HEK293 (cell line): ENCODE measurements around the gene TGFB1I1.

Experiments used
- FEZF1 ChIP-seq: fragments of 450-650 bp; formaldehyde crosslinking; IDR thresholded peaks from 2 replicates; pipeline ENCODE4 v1.5.1; 2016; ENCODE audit warnings: missing biosample characterization, missing genetic modification characterization
- INSM2 ChIP-seq: fragments of 450-650 bp; formaldehyde crosslinking; IDR thresholded peaks from 2 replicates; pipeline ENCODE4 v1.5.1; 2016; ENCODE audit warnings: missing biosample characterization, missing genetic modification characterization
- KLF7 ChIP-seq: fragments of 450-650 bp; formaldehyde crosslinking; IDR thresholded peaks from 2 replicates; pipeline ENCODE4 v1.5.1; 2016; ENCODE audit warnings: missing biosample characterization, missing genetic modification characterization, borderline replicate concordance
- MEIS1 ChIP-seq: sonication (generic); formaldehyde crosslinking; IDR thresholded peaks from 2 replicates; pipeline ENCODE4 v1.8.1; 2022; ENCODE audit warnings: missing genetic modification reagents, mild to moderate bottlenecking, borderline replicate concordance
- SP3 ChIP-seq: fragments of 450-650 bp; formaldehyde crosslinking; IDR thresholded peaks from 2 replicates; pipeline ENCODE4 v1.5.1; 2016; ENCODE audit warnings: missing biosample characterization, missing genetic modification characterization
- ZFHX2 ChIP-seq: fragments of 450-650 bp; formaldehyde crosslinking; conservative IDR thresholded peaks from 2 replicates; pipeline ENCODE4 v1.5.1; 2016; ENCODE audit warnings: missing biosample characterization, missing genetic modification characterization
- ZFP37 ChIP-seq: fragments of 450-650 bp; formaldehyde crosslinking; IDR thresholded peaks from 2 replicates; pipeline ENCODE4 v1.5.1; 2016; ENCODE audit warnings: missing biosample characterization, missing genetic modification characterization
- ZFP69B ChIP-seq: fragments of 450-650 bp; formaldehyde crosslinking; IDR thresholded peaks from 2 replicates; pipeline ENCODE4 v1.5.1; 2016; ENCODE audit warnings: missing biosample characterization, missing genetic modification characterization
- ZIC2 ChIP-seq: fragments of 450-650 bp; formaldehyde crosslinking; IDR thresholded peaks from 2 replicates; pipeline ENCODE4 v1.5.1; 2016; ENCODE audit warnings: missing biosample characterization, missing genetic modification characterization
- ZNF175 ChIP-seq: fragments of 450-650 bp; formaldehyde crosslinking; IDR thresholded peaks from 2 replicates; pipeline ENCODE4 v1.5.1; 2016; ENCODE audit warnings: missing biosample characterization, missing genetic modification characterization
- ZNF221 ChIP-seq: fragments of 450-650 bp; formaldehyde crosslinking; IDR thresholded peaks from 2 replicates; pipeline ENCODE4 v1.5.1; 2017; ENCODE audit warnings: missing biosample characterization, missing genetic modification characterization, borderline replicate concordance
- ZNF23 ChIP-seq: fragments of 450-650 bp; formaldehyde crosslinking; IDR thresholded peaks from 2 replicates; pipeline ENCODE4 v1.5.1; 2016; ENCODE audit warnings: missing biosample characterization, missing genetic modification characterization, borderline replicate concordance
- ZNF26 ChIP-seq: fragments of 450-650 bp; formaldehyde crosslinking; IDR thresholded peaks from 2 replicates; pipeline ENCODE4 v1.5.1; 2016; ENCODE audit warnings: missing biosample characterization, missing genetic modification characterization
- ZNF518A ChIP-seq: fragments of 450-650 bp; formaldehyde crosslinking; conservative IDR thresholded peaks from 2 replicates; pipeline ENCODE4 v1.5.1; 2016; ENCODE audit warnings: low read depth, missing biosample characterization, missing genetic modification characterization
- ZNF585B ChIP-seq: fragments of 450-650 bp; formaldehyde crosslinking; IDR thresholded peaks from 2 replicates; pipeline ENCODE4 v1.5.1; 2016; ENCODE audit warnings: missing biosample characterization, missing genetic modification characterization
- ZNF626 ChIP-seq: fragments of 450-650 bp; sonication (Bioruptor Pico); formaldehyde crosslinking; IDR thresholded peaks from 2 replicates; pipeline ENCODE4 v1.5.1; 2018; ENCODE audit warnings: missing biosample characterization, missing genetic modification characterization, inconsistent platforms
- ZNF639 ChIP-seq: fragments of 450-650 bp; formaldehyde crosslinking; IDR thresholded peaks from 2 replicates; pipeline ENCODE4 v1.5.1; 2016; ENCODE audit warnings: missing biosample characterization, missing genetic modification characterization
- ZNF654 ChIP-seq: fragments of 450-650 bp; formaldehyde crosslinking; IDR thresholded peaks from 2 replicates; pipeline ENCODE4 v1.5.1; 2016; ENCODE audit warnings: low read depth, missing biosample characterization, missing genetic modification characterization
- ZNF777 ChIP-seq: fragments of 450-650 bp; formaldehyde crosslinking; IDR thresholded peaks from 2 replicates; pipeline ENCODE4 v1.5.1; 2017; ENCODE audit warnings: missing biosample characterization, missing genetic modification characterization, borderline replicate concordance
- ZSCAN23 ChIP-seq: fragments of 450-650 bp; formaldehyde crosslinking; IDR thresholded peaks from 2 replicates; pipeline ENCODE4 v1.5.1; 2016; ENCODE audit warnings: missing biosample characterization, missing genetic modification characterization
- ZSCAN4 ChIP-seq: fragments of 450-650 bp; formaldehyde crosslinking; IDR thresholded peaks from 2 replicates; pipeline ENCODE4 v1.5.1; 2017; ENCODE audit warnings: missing biosample characterization, missing genetic modification characterization

Gene TGFB1I1

GRCh38 chr16:31458844-31459686 lies 12.9 kb upstream of the TGFB1I1 start, which contains the start of gene ARMC5 (continued):
- no peak for TF ChIP-seq INSM2 (tag by site-specific recombination)
- TF ChIP-seq ZNF26 (tag by site-specific recombination): no peak
- TF ChIP-seq ZNF23: no peak
- peak; percentile 50 for TF ChIP-seq ZNF639 (tag by site-specific recombination)
- no peak for TF ChIP-seq ZSCAN4 (tag by site-specific recombination)
- no peak for TF ChIP-seq ZNF175 (tag by site-specific recombination)
- TF ChIP-seq ZNF777 (tag by site-specific recombination): peak; percentile 61; the same call in 1 of the 2 replicates
- TF ChIP-seq ZIC2 (tag by site-specific recombination): 0 out of 2 replicates have a peak, but pooled peaks have one; percentile 16
- TF ChIP-seq ZNF654: no peak
- no peak for TF ChIP-seq ZNF626
- TF ChIP-seq KLF7 (tag by site-specific recombination): 0 out of 2 replicates have a peak, but pooled peaks have one; percentile 45
- TF ChIP-seq FEZF1 (tag by site-specific recombination): no peak
- peak; percentile 72 for TF ChIP-seq ZNF518A (tag by site-specific recombination)
- 0 out of 2 replicates have a peak, but pooled peaks have one; percentile 6 for TF ChIP-seq ZFP69B
- TF ChIP-seq ZFP37 (tag by site-specific recombination): no peak
- no peak for TF ChIP-seq ZSCAN23 (tag by site-specific recombination)
- no peak for TF ChIP-seq ZNF221 (tag by site-specific recombination)
- TF ChIP-seq ZFHX2 (tag by site-specific recombination): peak; percentile 50
- no peak for TF ChIP-seq ZNF585B
- peak; percentile 97 for TF ChIP-seq SP3 (tag by site-specific recombination)
- TF ChIP-seq MEIS1 (CRISPR knock-in tag): no peak
